C4-2B (cell line): Measurements from ENCODE around the gene SLC49A4.

Experiments
- H3K27ac ChIP-seq: fragments of 450-650 bp; 2 replicates; pipeline ENCODE4 v1.5.1; 2017
- ZFX ChIP-seq: fragments of 450-650 bp; IDR thresholded peaks from 2 replicates; pipeline ENCODE4 v1.6.1; 2017
- TF ChIP-seq, protein P1 (sequence below): fragments of 450-650 bp; conservative IDR thresholded peaks from 2 replicates; pipeline ENCODE4 v1.5.1; 2017; ENCODE audit warnings: mild to moderate bottlenecking

The SLC49A4 gene

GRCh38 chr3:122800706-122801237 lies 5.9 kb downstream of the SLC49A4 start:
- TF ChIP-seq, protein P1, sequence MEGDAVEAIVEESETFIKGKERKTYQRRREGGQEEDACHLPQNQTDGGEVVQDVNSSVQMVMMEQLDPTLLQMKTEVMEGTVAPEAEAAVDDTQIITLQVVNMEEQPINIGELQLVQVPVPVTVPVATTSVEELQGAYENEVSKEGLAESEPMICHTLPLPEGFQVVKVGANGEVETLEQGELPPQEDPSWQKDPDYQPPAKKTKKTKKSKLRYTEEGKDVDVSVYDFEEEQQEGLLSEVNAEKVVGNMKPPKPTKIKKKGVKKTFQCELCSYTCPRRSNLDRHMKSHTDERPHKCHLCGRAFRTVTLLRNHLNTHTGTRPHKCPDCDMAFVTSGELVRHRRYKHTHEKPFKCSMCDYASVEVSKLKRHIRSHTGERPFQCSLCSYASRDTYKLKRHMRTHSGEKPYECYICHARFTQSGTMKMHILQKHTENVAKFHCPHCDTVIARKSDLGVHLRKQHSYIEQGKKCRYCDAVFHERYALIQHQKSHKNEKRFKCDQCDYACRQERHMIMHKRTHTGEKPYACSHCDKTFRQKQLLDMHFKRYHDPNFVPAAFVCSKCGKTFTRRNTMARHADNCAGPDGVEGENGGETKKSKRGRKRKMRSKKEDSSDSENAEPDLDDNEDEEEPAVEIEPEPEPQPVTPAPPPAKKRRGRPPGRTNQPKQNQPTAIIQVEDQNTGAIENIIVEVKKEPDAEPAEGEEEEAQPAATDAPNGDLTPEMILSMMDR: no peak
- no peak overlapping the region for H3K27ac ChIP-seq

GRCh38 chr3:122802323-122802722 lies 7.5 kb downstream of the SLC49A4 start:
- no peak overlapping the region for H3K27ac ChIP-seq
- no peak for TF ChIP-seq ZFX
- TF ChIP-seq, protein P1: no peak

DNA sequence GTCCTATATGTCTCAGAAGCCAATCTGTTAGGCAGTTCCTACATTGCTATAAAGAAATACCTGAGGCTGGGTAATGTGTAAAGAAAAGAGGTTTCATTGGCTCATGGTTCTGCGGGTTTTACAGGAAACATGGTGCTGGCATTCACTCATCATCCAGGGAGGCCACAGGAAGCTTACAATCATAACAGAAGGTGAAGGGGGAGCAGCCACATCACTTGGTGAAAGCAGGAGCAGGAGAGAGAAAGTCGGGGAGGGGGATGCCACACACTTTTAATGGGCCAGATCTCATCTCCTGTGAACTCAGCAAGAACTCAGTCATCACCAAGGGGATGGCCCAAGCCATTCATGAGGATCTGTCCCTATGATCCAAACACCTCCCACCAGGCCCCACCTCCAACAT lies 9.1 kb downstream of the SLC49A4 start:
- no peak for TF ChIP-seq ZFX
- TF ChIP-seq, protein P1: no peak

DNA sequence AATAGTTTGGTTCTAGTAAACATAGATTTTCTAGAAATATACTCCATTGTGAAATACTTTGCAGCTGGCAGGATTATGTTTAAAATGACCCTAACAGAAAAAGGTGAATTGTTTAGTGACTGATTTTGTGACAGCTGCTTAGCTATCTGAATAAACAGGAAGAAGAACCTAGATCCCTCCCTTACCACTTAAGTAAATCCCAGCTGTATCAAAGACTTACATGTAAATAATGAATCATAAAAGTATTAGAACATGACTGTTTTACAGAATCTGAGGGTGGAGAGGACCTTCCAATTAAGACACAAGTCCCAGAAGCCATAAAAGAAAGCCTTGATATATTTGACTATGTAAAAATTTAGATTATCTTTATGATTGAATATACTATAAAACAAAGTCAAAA lies 15.9 kb downstream of the SLC49A4 start:
- H3K27ac ChIP-seq: no peak overlapping the region
- TF ChIP-seq, protein P1: no peak
- no peak for TF ChIP-seq ZFX

More for the DNA sequence above, 9.1 kb downstream of the SLC49A4 start:
- H3K27ac ChIP-seq: no peak overlapping the region

DNA sequence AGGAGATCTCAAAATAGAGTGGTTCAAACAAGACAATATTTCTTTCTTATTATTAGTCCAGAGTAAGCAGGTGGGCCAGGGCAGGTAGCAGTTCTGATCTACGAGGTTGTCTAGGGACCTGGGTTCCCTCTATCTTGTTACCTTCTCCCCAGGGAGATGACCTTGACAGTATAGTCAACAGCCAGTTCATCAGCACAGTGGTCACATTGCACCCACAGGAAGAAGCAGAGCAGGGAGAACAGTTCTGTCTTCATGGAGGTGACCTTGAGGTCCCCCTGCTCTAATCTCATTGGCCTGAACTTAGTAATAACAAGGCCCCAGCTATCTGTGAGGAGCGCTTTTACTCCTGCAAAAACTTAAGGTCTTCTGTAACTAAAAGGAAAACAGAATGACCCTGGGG lies 21.7 kb downstream of the SLC49A4 start:
- TF ChIP-seq, protein P1: no peak
- TF ChIP-seq ZFX: no peak
- no peak overlapping the region for H3K27ac ChIP-seq

DNA sequence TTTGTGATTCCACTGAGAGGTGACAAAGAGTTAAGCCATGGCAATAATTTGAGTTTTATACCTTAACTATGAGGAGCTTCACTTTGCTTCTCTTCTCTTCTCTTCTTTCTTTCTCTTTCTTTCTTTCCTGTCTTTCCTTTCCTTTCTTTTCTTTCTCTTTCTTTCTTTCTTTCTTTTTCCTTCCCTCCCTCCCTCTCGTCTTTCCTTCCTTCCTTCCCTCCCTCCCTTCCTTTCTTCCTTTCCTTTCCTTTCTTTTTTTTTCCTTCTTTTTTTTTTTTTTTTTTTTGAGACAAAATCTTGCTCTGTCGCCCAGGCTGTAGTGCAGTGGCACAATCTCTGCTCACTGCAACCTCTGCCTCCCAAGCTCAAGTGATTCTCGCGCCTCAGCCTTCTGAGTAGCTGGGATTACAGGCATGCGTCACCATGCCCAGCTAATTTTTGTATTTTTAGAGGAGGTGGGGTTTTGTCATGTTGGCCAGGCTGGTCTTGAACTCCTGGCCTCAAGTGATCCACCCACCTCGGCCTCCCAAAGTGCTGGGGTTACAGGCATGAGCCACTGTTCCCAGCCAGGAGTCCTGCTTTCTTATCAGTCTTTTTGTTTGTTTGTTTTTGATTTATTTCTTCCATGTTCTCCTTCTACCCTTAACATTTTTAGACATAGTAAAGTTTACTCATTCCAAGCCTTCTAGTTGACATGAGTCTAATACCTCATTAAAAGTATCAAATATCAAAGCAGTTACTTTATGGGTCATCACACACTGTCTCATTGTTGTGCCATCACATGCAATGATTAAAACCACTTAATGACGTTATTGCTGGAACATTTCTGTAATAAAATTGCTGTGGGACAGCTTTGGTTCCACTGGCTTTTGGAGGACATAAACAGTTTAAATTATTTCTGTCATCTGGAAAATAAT lies 29.9 kb downstream of the SLC49A4 start:
- no peak overlapping the region for H3K27ac ChIP-seq
- TF ChIP-seq ZFX: no peak
- TF ChIP-seq, protein P1: no peak

DNA sequence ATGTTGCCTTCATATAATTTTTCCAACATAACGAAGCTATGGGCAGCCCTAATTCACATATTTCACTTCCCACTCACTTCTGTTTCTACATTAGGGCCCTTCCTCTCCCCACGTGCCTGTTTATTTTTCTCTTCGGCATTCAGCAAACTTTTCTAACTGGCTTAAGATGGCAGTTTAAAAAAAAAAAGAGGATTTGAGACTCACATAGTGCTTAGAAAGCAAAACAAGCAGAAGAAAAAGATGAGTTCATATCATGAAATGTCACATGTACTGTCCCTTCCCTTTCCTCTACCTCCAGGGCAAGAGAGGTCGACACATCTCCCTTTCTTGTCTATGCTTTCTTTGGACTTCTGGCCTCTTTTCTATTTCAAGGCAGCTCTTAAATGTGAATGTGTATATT lies 30.6 kb downstream of the SLC49A4 start:
- TF ChIP-seq, protein P1: no peak
- no peak for TF ChIP-seq ZFX

More for the DNA sequence above, 30.6 kb downstream of the SLC49A4 start:
- no peak overlapping the region for H3K27ac ChIP-seq
